ENCODE measurements around the gene CAVIN1.

Gene CAVIN1

GRCh38 chr17:42386777-42387657 is 36.0 kb downstream of the CAVIN1 start:
- peak overlapping the region; percentile 92 for H3K4me3 ChIP-seq (replicated peaks; ENCODE audit: low read depth, low read length)
- TF ChIP-seq, protein P1, sequence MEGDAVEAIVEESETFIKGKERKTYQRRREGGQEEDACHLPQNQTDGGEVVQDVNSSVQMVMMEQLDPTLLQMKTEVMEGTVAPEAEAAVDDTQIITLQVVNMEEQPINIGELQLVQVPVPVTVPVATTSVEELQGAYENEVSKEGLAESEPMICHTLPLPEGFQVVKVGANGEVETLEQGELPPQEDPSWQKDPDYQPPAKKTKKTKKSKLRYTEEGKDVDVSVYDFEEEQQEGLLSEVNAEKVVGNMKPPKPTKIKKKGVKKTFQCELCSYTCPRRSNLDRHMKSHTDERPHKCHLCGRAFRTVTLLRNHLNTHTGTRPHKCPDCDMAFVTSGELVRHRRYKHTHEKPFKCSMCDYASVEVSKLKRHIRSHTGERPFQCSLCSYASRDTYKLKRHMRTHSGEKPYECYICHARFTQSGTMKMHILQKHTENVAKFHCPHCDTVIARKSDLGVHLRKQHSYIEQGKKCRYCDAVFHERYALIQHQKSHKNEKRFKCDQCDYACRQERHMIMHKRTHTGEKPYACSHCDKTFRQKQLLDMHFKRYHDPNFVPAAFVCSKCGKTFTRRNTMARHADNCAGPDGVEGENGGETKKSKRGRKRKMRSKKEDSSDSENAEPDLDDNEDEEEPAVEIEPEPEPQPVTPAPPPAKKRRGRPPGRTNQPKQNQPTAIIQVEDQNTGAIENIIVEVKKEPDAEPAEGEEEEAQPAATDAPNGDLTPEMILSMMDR (IDR thresholded peaks at IDR 0.05; ENCODE audit: low read depth, low read length, missing control alignments): no peak
- no peak for DNase-seq (ENCODE audit: extremely low read depth, low read depth)

- no peak overlapping the region for H3K4me3 ChIP-seq (replicated peaks; ENCODE audit: low read depth, low read length)
- TF ChIP-seq, protein P1 (IDR thresholded peaks at IDR 0.05; ENCODE audit: low read depth, low read length, missing control alignments): no peak
- DNase-seq (ENCODE audit: extremely low read depth, low read depth): no peak
Measured at GRCh38 chr17:42381898-42382297, 41.2 kb downstream of the CAVIN1 start.

DNA sequence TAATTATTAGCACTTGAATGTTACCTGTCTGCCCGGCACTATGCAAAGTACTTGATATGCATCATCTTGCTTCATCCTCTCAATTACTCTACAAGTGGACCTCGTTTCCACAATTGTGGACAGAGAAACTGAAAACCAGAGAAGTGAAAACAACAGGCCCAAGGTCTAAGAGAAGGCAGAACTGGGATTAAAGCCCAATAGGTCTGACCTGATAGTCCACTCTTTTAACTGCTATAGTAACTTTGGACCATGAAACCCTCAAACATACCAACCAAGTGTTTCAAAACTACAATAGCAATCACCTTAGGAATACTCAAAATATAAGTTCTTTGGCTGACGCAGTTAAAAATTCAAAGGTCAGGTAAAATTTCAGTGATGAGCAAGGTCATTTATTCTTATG is 42.1 kb downstream of the CAVIN1 start:
- TF ChIP-seq, protein P1 (IDR thresholded peaks at IDR 0.05; ENCODE audit: low read depth, low read length, missing control alignments): no peak
- no peak for DNase-seq (ENCODE audit: extremely low read depth, low read depth)
- no peak overlapping the region for H3K4me3 ChIP-seq (replicated peaks; ENCODE audit: low read depth, low read length)

DNA sequence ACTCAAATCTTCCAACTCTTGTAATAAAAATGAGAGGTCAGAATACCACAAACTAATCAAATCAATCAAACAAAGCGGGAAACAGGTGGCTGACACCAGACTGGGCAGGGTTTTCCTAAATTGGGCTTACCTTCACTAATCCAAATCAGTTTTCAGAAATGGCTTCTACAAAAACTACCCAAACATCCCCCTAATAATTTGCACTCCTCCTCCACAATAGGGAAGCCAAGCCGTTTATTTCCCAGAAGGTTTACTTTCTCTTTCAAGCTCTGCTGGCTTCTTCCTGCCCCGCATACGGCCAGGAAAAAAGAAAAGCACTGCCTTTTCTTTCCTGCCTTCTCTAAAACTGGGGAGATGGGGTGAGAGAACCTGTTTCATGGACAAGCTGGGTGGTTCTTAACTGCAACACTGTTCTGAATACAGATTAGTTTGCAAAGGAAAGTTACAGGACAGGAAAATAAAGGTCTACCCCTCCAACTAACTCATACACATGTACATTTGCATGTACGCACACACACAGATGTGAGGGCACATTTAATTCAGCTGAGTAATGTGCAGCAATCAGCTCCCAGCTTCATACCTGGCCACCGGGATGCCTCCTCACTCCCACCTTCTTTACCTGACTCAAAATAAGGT is 44.0 kb downstream of the CAVIN1 start:
- peak overlapping the region; percentile 30 for H3K4me3 ChIP-seq (replicated peaks; ENCODE audit: low read depth, low read length)
- TF ChIP-seq, protein P1 (IDR thresholded peaks at IDR 0.05; ENCODE audit: low read depth, low read length, missing control alignments): no peak
- no peak for DNase-seq (ENCODE audit: extremely low read depth, low read depth)

DNA sequence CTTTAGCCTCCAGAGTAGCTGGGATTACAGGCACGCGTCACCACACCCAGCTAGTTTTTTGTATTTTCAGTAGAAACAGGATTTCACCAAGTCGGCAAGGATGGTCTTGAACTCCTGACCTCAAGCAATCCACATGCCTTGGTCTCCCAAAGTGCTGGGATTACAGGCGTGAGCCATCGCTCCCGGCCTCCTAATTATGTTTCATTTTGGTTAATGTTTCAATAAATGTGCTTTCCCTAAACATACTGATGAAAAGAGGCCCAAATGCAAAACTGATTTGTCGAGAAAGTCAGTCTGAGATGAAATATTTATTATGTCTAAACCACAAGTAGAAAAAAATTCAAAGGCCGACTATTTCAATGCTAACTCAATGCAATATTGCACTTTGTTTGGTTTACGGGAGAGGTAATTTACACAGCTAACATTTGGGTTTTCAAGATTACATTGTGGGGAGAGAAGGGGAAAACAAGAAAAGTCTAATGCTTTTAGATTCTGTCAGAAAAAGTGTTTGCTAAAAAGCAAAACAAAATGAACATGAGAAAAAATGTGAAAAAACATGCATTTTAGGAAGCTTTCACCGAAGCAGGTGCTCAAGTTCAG is 44.6 kb downstream of the CAVIN1 start:
- no peak for DNase-seq (ENCODE audit: extremely low read depth, low read depth)
- H3K4me3 ChIP-seq (replicated peaks; ENCODE audit: low read depth, low read length): no peak overlapping the region
- TF ChIP-seq, protein P1 (IDR thresholded peaks at IDR 0.05; ENCODE audit: low read depth, low read length, missing control alignments): no peak

DNA sequence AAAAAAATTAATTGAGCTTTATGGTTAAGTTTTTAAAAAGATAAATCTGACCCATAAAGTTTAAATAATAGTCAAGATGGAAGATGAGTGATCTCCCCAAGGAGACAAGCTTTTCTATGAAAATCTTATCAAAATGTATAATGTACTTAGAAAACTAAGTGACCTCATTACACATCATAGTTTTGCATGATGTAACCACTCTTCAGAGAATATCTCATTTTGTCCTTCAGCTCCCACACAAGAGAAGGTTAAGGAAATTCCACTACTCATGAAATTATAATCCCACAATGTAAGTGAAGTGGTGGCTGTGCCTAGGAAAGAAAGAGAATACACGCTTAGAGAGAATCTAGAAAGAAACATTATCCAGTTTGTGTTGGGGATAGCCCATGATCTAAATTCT is 49.2 kb downstream of the CAVIN1 start:
- TF ChIP-seq, protein P1 (IDR thresholded peaks at IDR 0.05; ENCODE audit: low read depth, low read length, missing control alignments): no peak
- no peak for DNase-seq (ENCODE audit: extremely low read depth, low read depth)
- no peak overlapping the region for H3K4me3 ChIP-seq (replicated peaks; ENCODE audit: low read depth, low read length)

Measured in HFF-Myc (cell line).